ENCODE results near the gene LNP1.
"Not testable (repeated sequence)": the region's sequence is repeated elsewhere in the genome, so short reads cannot be mapped to it uniquely, and the experiment has no call there.

LNP1 gene

GRCh38 chr3:100478521-100478920, 77.2 kb downstream of the LNP1 start:
- DNase-seq (ENCODE audit: low spot score), result not testable (repeated sequence)

GRCh38 chr3:100480081-100480480, 78.7 kb downstream of the LNP1 start:
- no peak for DNase-seq (ENCODE audit: low spot score)

GRCh38 chr3:100482176-100482575, 80.8 kb downstream of the LNP1 start:
- no peak for DNase-seq (ENCODE audit: low spot score)

- DNase-seq (ENCODE audit: low spot score), result no peak
These were observed 82.2 kb downstream of the LNP1 start for GRCh38 chr3:100483529-100483928.

GRCh38 chr3:100486808-100487207, 85.5 kb downstream of the LNP1 start:
- DNase-seq (ENCODE audit: low spot score), result no peak

GRCh38 chr3:100489118-100489517, 87.8 kb downstream of the LNP1 start:
- DNase-seq (ENCODE audit: low spot score), result no peak

GRCh38 chr3:100492059-100493006, 91.0 kb downstream of the LNP1 start, which contains the start of gene TMEM45A:
Gene TMEM45A (plus strand): TSS chr3:100492619. CDS start chr3:100555212, 62,593 bp downstream.
- peak; percentile 93 for DNase-seq (ENCODE audit: low spot score)

GRCh38 chr3:100496711-100497261, 95.4 kb downstream of the LNP1 start:
- no peak for DNase-seq (ENCODE audit: low spot score)

GRCh38 chr3:100499651-100500050, 98.3 kb downstream of the LNP1 start:
- no peak for DNase-seq (ENCODE audit: low spot score)

GRCh38 chr3:100500320-100500880, 99.1 kb downstream of the LNP1 start:
- DNase-seq (ENCODE audit: low spot score), result no peak

- DNase-seq (ENCODE audit: low spot score), result no peak
These were observed 102.1 kb downstream of the LNP1 start for GRCh38 chr3:100503448-100503847.

Data from germinal center (tissue), 1 donor.